GM21529 (cell line): ENCODE results near the gene CCNJL.
"Not testable (repeated sequence)": the region's sequence is repeated elsewhere in the genome, so short reads cannot be mapped to it uniquely, and the experiment has no call there.

Experiments
- ATAC-seq: cut with Tn5 transposase; IDR thresholded peaks from one replicate; pipeline ENCODE4 v1.9.1; 2021; ENCODE audit not compliant: unreplicated experiment

CCNJL gene

DNA sequence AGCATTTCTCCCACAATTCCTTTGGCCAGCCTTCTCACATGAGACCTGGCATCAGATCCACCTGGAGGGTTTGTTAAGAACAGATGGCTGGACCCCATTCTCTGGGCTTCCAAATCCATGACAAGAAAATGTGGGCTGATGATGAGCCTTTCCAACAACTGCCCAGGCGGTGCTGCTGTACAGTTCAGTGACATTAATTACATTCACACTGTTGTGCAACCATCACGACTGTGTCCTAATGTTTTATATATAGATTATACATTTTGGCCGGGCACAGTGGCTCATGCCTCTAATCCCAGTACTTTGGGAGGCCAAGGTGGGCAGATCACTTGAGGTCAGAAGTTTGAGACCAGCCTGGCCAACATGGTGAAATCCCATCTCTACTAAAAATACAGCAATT lies 22.4 kb upstream of the CCNJL start:
- ATAC-seq, result not testable (repeated sequence)

DNA sequence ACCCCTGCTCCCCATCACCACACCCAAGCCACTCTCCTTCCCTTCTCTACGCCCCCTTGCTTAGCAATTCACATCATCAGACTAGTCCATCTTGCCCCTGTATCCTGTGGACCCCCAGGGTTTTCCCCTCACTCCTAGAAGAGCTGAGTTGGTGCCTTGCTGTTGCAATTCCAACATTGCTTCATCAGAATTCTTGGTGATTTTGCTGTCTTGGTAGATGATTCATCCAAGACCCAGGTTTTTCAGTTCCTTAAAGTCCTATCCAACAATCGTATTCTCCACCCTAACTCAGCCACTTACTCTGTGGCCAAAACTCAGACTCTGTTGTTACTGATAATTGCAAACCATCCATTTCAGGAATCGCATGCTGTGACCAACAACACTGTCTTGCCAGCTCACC lies 21.4 kb upstream of the CCNJL start:
- no peak for ATAC-seq

DNA sequence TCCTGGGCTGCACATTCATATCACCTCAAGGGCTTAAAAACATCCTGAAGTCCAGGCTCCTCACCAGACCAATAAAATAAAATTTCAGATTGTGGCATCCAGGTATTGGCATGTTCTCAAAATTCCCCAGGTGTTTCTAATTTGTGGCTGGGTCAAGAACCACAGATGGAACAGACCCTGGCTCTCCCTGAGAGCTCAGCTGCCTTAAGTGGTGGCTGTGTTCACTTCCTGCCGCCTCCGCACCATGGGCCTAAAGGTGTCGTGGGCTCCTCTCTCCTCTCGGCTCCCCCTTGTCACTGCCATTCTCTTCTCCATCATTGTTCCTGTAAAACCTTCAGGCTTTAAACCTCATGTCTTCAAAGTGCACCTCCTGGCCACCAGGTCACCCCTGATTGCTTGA lies 17.8 kb upstream of the CCNJL start:
- ATAC-seq, result no peak

DNA sequence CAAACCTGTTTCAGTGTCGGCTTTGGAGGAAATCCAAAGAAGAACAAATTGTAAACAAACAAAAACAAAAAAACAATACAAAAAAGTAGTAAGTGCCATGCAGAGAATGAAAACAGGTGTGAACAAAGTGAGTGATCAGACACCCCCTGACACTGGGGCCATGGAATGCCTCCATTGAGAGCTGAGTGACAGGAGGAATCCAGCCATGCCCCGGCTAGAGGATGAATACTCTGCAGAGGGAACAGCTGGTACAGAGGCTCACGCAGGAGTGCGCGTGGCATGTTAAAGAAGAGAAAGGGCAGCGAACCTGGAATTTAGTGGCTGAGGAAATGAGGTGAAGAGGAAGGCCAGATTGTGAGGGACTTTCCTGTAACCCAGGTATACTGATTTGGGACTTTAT lies 15.5 kb upstream of the CCNJL start:
- no peak for ATAC-seq

- ATAC-seq, result no peak
These were observed 14.6 kb upstream of the CCNJL start for GRCh38 chr5:160326981-160327380.

DNA sequence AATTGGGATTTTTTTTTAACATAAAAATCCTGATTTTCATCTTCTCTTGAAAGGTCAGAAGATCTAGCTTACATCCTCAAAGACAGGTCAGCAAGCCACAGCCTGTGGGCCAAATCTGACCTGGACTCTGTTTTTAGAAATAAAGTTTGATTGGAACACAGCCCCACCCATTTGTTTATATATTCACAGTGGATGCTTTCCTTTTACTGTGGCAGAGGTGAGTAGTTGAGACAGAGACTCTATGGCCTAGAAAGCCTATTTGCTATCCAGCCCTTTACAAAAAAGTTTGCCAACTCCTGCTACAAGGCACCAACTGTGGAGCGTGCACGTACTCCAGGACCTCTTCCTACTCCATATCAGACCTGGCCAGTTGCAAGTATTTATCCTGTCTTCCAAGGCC lies 13.4 kb upstream of the CCNJL start:
- no peak for ATAC-seq

DNA sequence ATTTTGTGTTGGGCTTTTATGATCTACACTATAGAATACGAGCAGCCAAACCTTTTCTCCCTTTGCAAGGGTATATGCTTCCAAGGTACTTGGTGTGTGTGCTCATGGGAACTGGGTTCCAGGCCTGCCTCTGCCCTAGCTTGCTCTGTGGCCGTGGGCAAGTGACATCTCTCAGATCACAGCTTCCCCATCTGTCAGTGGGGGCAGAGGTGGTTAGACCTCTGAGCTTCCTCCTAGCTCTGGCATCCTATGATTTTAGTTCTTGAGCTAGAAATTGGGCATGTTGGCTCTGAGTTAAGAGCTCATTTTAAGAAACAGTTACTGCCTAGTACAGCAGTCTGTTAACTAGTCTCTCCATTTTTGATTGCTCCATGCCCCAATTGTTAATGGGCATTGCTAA lies 12.5 kb upstream of the CCNJL start:
- no peak for ATAC-seq

DNA sequence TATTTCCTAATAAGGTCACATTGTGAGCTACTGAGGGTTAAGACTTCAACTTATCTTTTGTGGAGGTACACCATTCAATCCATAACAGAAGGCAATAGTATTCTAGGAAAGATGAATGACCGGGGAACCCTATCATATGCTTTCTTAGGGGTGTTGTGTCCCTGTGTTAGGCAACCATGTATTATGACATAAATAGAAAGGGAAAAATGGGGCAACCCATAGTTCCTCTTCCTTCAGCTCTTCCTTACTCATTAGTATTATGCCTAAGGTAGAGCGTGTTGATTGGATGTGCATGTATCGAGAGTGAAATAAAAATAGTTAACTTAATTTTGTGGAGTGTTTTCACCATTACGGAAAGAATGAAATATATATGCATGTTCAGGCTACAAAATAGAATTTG lies 6.0 kb upstream of the CCNJL start:
- ATAC-seq, result no peak

DNA sequence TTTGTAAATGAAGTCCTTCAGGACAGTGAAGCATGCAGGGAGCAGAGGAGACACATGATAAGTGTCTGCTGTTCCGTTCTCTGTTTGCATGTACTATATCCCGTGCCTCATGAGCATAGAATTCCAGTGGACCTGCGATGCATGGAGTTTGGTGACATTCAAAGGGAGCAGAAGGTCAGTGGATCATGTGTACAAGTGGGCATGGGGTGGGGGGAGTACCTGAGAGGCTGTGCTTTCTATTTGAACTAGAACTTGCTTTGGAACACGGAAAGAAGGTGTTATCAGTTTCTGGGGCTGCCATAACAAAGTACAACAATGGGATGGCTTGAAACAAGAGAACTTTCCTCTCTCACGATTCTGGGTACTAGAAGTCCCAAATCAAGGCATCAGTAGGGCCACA lies 5.1 kb upstream of the CCNJL start:
- no peak for ATAC-seq

- no peak for ATAC-seq
These were observed 3.6 kb upstream of the CCNJL start for GRCh38 chr5:160315968-160316367.

- ATAC-seq, result no peak
These were observed 780 bp upstream of the CCNJL start for GRCh38 chr5:160312960-160313727.

DNA sequence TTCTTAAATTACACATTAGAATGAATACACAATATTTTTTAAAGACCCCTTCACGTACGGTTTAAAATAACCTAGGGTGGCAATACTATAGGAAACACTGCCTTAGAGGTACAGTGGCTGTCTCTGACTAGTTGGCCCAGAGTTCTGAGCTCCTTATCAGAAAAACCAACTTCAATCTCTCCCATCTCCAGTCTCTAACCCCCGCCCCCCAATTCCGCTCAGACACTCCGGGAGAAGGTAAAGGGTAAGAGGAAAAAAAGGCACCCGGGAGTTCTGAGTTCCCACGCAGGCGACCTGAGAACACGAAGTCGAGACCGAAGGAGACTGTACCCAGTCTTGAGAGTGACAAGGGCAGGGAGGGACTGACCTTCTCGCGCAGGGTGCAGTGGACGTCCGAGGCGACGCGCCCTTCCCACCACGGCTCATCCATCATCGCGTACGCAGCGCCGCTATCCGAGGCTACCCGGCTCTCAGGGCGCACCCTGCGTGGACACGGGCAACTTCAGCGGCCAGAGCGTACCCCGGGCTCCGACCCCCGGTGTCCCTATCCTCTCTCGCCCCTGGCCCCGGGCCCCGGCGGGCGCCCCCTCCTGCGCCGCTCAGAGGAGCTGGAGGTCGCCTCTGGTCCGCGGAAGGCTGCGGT lies 752 bp downstream of the CCNJL start:
- no peak for ATAC-seq

GRCh38 chr5:160310552-160311295 lies 1.6 kb downstream of the CCNJL start:
- no peak for ATAC-seq

- no peak for ATAC-seq
These were observed 2.2 kb downstream of the CCNJL start for GRCh38 chr5:160310140-160310539.

DNA sequence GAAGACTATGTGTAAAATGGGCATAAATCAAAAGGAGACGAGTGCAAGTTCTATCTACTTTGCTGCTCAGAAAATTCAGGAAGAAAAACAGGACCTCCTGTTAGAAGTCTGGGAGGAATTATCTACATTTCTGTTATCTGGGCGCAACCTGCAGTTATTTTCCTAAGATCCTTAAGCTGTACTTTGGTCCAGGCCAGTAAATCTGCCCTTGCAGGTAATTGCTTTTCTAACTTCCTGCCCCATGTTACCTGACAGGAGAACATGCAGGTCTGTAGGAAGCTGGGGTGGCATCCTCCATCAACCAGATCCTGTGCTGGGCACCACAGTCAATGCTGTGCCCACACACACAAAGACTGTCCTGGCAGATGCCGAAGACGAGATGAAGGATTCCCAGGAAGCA lies 5.7 kb downstream of the CCNJL start:
- no peak for ATAC-seq

DNA sequence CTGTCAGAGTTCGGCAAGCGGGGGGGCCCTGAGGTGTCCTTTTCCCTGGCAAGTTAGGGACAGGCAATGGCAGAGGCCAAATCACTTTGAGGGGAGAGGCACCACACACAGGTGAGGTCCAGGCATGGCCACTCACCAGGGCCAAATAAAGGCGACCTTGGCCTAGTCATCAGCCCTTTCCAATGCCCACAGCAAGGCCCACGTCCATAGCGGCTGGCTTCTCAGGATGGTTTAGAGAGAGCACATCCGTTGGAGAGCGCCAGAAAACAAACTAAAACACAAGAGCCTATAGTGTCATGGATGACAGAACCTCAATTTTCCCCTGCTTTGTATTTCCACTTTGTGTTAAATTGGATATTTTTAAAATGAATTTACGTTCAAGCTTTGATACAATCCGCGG lies 7.0 kb downstream of the CCNJL start:
- no peak for ATAC-seq

- ATAC-seq, result no peak
These were observed 8.7 kb downstream of the CCNJL start for GRCh38 chr5:160303690-160304089.

DNA sequence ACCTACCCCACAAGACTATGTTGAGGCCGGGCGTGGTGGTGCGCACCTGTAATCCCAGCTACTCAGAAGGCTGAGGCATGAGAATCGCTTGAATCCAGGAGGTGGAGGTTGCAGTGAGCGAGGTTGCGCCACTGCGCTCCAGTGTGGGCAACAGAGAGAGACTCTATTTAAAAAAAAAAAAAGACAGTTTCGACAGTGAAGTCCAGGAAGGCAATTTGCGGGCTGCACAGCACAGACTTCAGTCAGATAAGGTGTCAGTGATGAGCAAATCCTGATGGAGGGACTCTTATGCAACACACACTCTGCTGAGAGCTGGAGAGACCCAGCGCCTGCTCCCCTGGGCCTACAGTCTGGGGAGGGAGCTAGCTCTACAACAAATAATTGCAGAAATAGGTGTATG lies 14.2 kb downstream of the CCNJL start:
- ATAC-seq, result no peak

GRCh38 chr5:160297776-160298175 lies 14.6 kb downstream of the CCNJL start:
- no peak for ATAC-seq

DNA sequence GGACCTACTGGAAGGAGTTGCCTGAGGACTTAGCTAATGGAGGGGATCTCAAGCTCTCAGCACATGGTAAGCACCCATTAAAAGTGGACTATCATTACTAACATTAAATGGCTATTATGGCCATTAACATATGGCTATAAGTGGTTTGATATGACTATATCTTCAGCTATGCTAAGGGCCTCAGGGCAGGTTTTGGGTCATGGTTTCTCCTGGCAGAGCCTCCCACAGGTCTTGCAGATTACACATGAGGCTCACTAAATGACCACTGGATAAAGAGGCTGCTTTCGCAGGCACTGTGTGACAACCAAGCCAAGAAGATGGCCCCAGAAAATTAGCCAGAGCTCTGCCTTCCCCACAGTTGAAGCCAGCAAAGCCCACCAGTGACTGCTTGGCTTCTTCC lies 15.4 kb downstream of the CCNJL start:
- no peak for ATAC-seq

DNA sequence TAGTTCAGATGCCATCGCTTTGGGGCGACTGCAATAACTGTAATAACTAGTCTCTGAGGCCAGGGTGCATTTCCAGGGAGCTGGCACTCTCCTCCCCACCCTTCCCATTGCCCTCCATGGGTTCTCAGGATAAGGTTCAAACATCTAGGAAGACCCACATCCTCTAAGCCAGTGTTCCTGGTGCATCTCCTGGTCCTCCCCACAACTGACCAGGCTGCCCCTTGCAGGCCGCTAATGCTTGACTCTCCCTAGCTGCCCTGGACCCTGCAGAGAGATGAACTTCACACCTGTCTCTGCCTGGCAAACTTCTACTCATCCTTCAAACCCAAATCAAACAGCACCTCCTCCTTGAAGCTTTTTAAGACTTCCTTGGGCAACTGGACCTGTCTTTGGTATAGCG lies 15.9 kb downstream of the CCNJL start:
- ATAC-seq, result no peak

- ATAC-seq, result no peak
These were observed 18.3 kb downstream of the CCNJL start for GRCh38 chr5:160293901-160294561.
